ENCODE data around the gene DERL2.

- TF ChIP-seq CTCF (IDR thresholded peaks at IDR 0.05) (no peak), EP300 (IDR thresholded peaks at IDR 0.05) (no peak), POLR2AphosphoS5 (IDR thresholded peaks at IDR 0.05) (no peak), POLR2A (IDR thresholded peaks at IDR 0.05) (no peak)
Measured at GRCh38 chr17:5527601-5528250, 41.7 kb upstream of the DERL2 start.

Data from gastroesophageal sphincter (tissue), 3 donors.